ENCODE measurements around the gene DNM3.
A peak's percentile ranks its signal among the peaks of the same experiment; 100 is the strongest.

The DNM3 gene

GRCh38 chr1:171954361-171954760 is 113.1 kb downstream of the DNM3 start:
- H3K36me3 ChIP-seq (ENCODE audit: control insufficient read depth, insufficient read depth, low read length, severe bottlenecking): no peaks in the 10 kb centered on the region
- H3K4me3 ChIP-seq (ENCODE audit: low read length): no peak overlapping the region
- H3K27me3 ChIP-seq (replicated peaks; ENCODE audit: control insufficient read depth, insufficient read depth, low read length): no peaks in the 10 kb centered on the region
- H3K4me1 ChIP-seq (ENCODE audit: control insufficient read depth, insufficient read depth, low read length): no peaks in the 10 kb centered on the region
- H3K9me3 ChIP-seq (ENCODE audit: control insufficient read depth, low read length): no peaks in the 10 kb centered on the region
- no peak for DNase-seq (ENCODE audit: low read depth)
- H3K9ac ChIP-seq (ENCODE audit: low read length): no peak overlapping the region

- Histone ChIP-seq H3K9ac (ENCODE audit: low read length) (no peak overlapping the region), H3K4me3 (ENCODE audit: low read length) (no peak overlapping the region), H3K9me3 (ENCODE audit: control insufficient read depth, low read length) (no peaks in the 10 kb centered on the region), H3K27me3 (replicated peaks; ENCODE audit: control insufficient read depth, insufficient read depth, low read length) (no peaks in the 10 kb centered on the region), H3K36me3 (ENCODE audit: control insufficient read depth, insufficient read depth, low read length, severe bottlenecking) (no peaks in the 10 kb centered on the region), H3K4me1 (ENCODE audit: control insufficient read depth, insufficient read depth, low read length) (no peaks in the 10 kb centered on the region)
- no peak for DNase-seq (ENCODE audit: low read depth)
Measured at GRCh38 chr1:171961861-171962260, 120.6 kb downstream of the DNM3 start.

- Histone ChIP-seq H3K36me3 (ENCODE audit: control insufficient read depth, insufficient read depth, low read length, severe bottlenecking) (no peaks in the 10 kb centered on the region), H3K4me1 (ENCODE audit: control insufficient read depth, insufficient read depth, low read length) (no peaks in the 10 kb centered on the region), H3K9ac (ENCODE audit: low read length) (no peak overlapping the region), H3K27me3 (replicated peaks; ENCODE audit: control insufficient read depth, insufficient read depth, low read length) (no peaks in the 10 kb centered on the region), H3K4me3 (ENCODE audit: low read length) (no peak overlapping the region), H3K9me3 (ENCODE audit: control insufficient read depth, low read length) (no peaks in the 10 kb centered on the region)
- no peak for DNase-seq (ENCODE audit: low read depth)
Measured at GRCh38 chr1:171963762-171964161, 122.5 kb downstream of the DNM3 start.

- Histone ChIP-seq H3K9me3 (ENCODE audit: control insufficient read depth, low read length) (no peaks in the 10 kb centered on the region), H3K4me3 (ENCODE audit: low read length) (no peak overlapping the region)
- peak; percentile 17 for DNase-seq (ENCODE audit: low read depth)
Measured at GRCh38 chr1:171965777-171966176, 124.5 kb downstream of the DNM3 start.

GRCh38 chr1:171966426-171967220 is 125.3 kb downstream of the DNM3 start:
- Histone ChIP-seq H3K27me3 (replicated peaks; ENCODE audit: control insufficient read depth, insufficient read depth, low read length) (no peaks in the 10 kb centered on the region), H3K4me3 (ENCODE audit: low read length) (no peak overlapping the region), H3K9me3 (ENCODE audit: control insufficient read depth, low read length) (no peaks in the 10 kb centered on the region), H3K36me3 (ENCODE audit: control insufficient read depth, insufficient read depth, low read length, severe bottlenecking) (no peaks in the 10 kb centered on the region), H3K4me1 (ENCODE audit: control insufficient read depth, insufficient read depth, low read length) (no peaks in the 10 kb centered on the region), H3K9ac (ENCODE audit: low read length) (no peak overlapping the region)
- no peak for DNase-seq (ENCODE audit: low read depth)

More at GRCh38 chr1:171965777-171966176, 124.5 kb downstream of the DNM3 start:
- H3K27me3 ChIP-seq (replicated peaks; ENCODE audit: control insufficient read depth, insufficient read depth, low read length): no peaks in the 10 kb centered on the region
- H3K36me3 ChIP-seq (ENCODE audit: control insufficient read depth, insufficient read depth, low read length, severe bottlenecking): no peaks in the 10 kb centered on the region
- H3K9ac ChIP-seq (ENCODE audit: low read length): no peak overlapping the region
- H3K4me1 ChIP-seq (ENCODE audit: control insufficient read depth, insufficient read depth, low read length): no peaks in the 10 kb centered on the region

GRCh38 chr1:171969226-171969625 is 127.9 kb downstream of the DNM3 start:
- Histone ChIP-seq H3K27me3 (replicated peaks; ENCODE audit: control insufficient read depth, insufficient read depth, low read length) (no peaks in the 10 kb centered on the region), H3K9me3 (ENCODE audit: control insufficient read depth, low read length) (no peaks in the 10 kb centered on the region), H3K9ac (ENCODE audit: low read length) (no peak overlapping the region), H3K4me3 (ENCODE audit: low read length) (no peak overlapping the region), H3K36me3 (ENCODE audit: control insufficient read depth, insufficient read depth, low read length, severe bottlenecking) (no peaks in the 10 kb centered on the region), H3K4me1 (ENCODE audit: control insufficient read depth, insufficient read depth, low read length) (no peaks in the 10 kb centered on the region)
- DNase-seq (ENCODE audit: low read depth): no peak

GRCh38 chr1:171969813-171970212 is 128.5 kb downstream of the DNM3 start:
- no peaks in the 10 kb centered on the region for H3K4me1 ChIP-seq (ENCODE audit: control insufficient read depth, insufficient read depth, low read length)
- H3K9ac ChIP-seq (ENCODE audit: low read length): no peak overlapping the region
- H3K36me3 ChIP-seq (ENCODE audit: control insufficient read depth, insufficient read depth, low read length, severe bottlenecking): no peaks in the 10 kb centered on the region
- no peak overlapping the region for H3K4me3 ChIP-seq (ENCODE audit: low read length)
- no peaks in the 10 kb centered on the region for H3K9me3 ChIP-seq (ENCODE audit: control insufficient read depth, low read length)
- H3K27me3 ChIP-seq (replicated peaks; ENCODE audit: control insufficient read depth, insufficient read depth, low read length): no peaks in the 10 kb centered on the region
- DNase-seq (ENCODE audit: low read depth): no peak

GRCh38 chr1:171972846-171973245 is 131.5 kb downstream of the DNM3 start:
- DNase-seq (ENCODE audit: low read depth): no peak
- Histone ChIP-seq H3K4me3 (ENCODE audit: low read length) (no peak overlapping the region), H3K36me3 (ENCODE audit: control insufficient read depth, insufficient read depth, low read length, severe bottlenecking) (no peaks in the 10 kb centered on the region), H3K9me3 (ENCODE audit: control insufficient read depth, low read length) (no peaks in the 10 kb centered on the region), H3K27me3 (replicated peaks; ENCODE audit: control insufficient read depth, insufficient read depth, low read length) (no peaks in the 10 kb centered on the region), H3K9ac (ENCODE audit: low read length) (no peak overlapping the region), H3K4me1 (ENCODE audit: control insufficient read depth, insufficient read depth, low read length) (no peaks in the 10 kb centered on the region)

- no peaks in the 10 kb centered on the region for H3K9me3 ChIP-seq (ENCODE audit: control insufficient read depth, low read length)
- no peaks in the 10 kb centered on the region for H3K27me3 ChIP-seq (replicated peaks; ENCODE audit: control insufficient read depth, insufficient read depth, low read length)
- no peaks in the 10 kb centered on the region for H3K4me1 ChIP-seq (ENCODE audit: control insufficient read depth, insufficient read depth, low read length)
- no peak overlapping the region for H3K9ac ChIP-seq (ENCODE audit: low read length)
- no peaks in the 10 kb centered on the region for H3K36me3 ChIP-seq (ENCODE audit: control insufficient read depth, insufficient read depth, low read length, severe bottlenecking)
- H3K4me3 ChIP-seq (ENCODE audit: low read length): no peak overlapping the region
- DNase-seq (ENCODE audit: low read depth): no peak
Measured at GRCh38 chr1:171973421-171973820, 132.1 kb downstream of the DNM3 start.

GRCh38 chr1:171981303-171981702 is 140.0 kb downstream of the DNM3 start:
- Histone ChIP-seq H3K9me3 (ENCODE audit: control insufficient read depth, low read length) (no peaks in the 10 kb centered on the region), H3K36me3 (ENCODE audit: control insufficient read depth, insufficient read depth, low read length, severe bottlenecking) (no peaks in the 10 kb centered on the region), H3K9ac (ENCODE audit: low read length) (no peak overlapping the region), H3K4me3 (ENCODE audit: low read length) (no peak overlapping the region), H3K4me1 (ENCODE audit: control insufficient read depth, insufficient read depth, low read length) (no peaks in the 10 kb centered on the region), H3K27me3 (replicated peaks; ENCODE audit: control insufficient read depth, insufficient read depth, low read length) (no peaks in the 10 kb centered on the region)
- no peak for DNase-seq (ENCODE audit: low read depth)

- peak; percentile 74 for DNase-seq (ENCODE audit: low read depth)
- Histone ChIP-seq H3K27me3 (replicated peaks; ENCODE audit: control insufficient read depth, insufficient read depth, low read length) (no peaks in the 10 kb centered on the region), H3K36me3 (ENCODE audit: control insufficient read depth, insufficient read depth, low read length, severe bottlenecking) (no peaks in the 10 kb centered on the region), H3K9me3 (ENCODE audit: control insufficient read depth, low read length) (no peaks in the 10 kb centered on the region), H3K4me3 (ENCODE audit: low read length) (no peak overlapping the region), H3K9ac (ENCODE audit: low read length) (no peak overlapping the region), H3K4me1 (ENCODE audit: control insufficient read depth, insufficient read depth, low read length) (no peaks in the 10 kb centered on the region)
Measured at GRCh38 chr1:171983584-171983983, 142.3 kb downstream of the DNM3 start.

- Histone ChIP-seq H3K9me3 (ENCODE audit: control insufficient read depth, low read length) (no peaks in the 10 kb centered on the region), H3K4me1 (ENCODE audit: control insufficient read depth, insufficient read depth, low read length) (no peaks in the 10 kb centered on the region), H3K27me3 (replicated peaks; ENCODE audit: control insufficient read depth, insufficient read depth, low read length) (no peaks in the 10 kb centered on the region), H3K36me3 (ENCODE audit: control insufficient read depth, insufficient read depth, low read length, severe bottlenecking) (no peaks in the 10 kb centered on the region), H3K9ac (ENCODE audit: low read length) (no peak overlapping the region), H3K4me3 (ENCODE audit: low read length) (no peak overlapping the region)
- no peak for DNase-seq (ENCODE audit: low read depth)
Measured at GRCh38 chr1:171984262-171984661, 143.0 kb downstream of the DNM3 start.

Data from adipocyte (in vitro differentiated cells).